Cardiac fibroblast (primary cell): Measurements from ENCODE around the gene DNAJB6.

ENCODE experiments used
- DNase-seq, 2 donors: peaks; one replicate each; pipeline versions ENCODE4 v3.0.0 to v3.0.0-alpha.2; 2010; ENCODE audit warnings: low read depth in 2 of 2
- H3K4me3 ChIP-seq, 2 donors: replicated peaks in 1 of 2; 1 replicate in 1 of 2; 2 replicates in 1 of 2; pipeline ENCODE4 v1.5.1; 2011; ENCODE audit warnings: low read depth in 2 of 2, low read length in 2 of 2, mild to moderate bottlenecking in 2 of 2, moderate library complexity in 1 of 2
- TF ChIP-seq, protein P1 (sequence below): IDR thresholded peaks from one replicate; pipeline ENCODE4 v1.5.1; 2011; ENCODE audit warnings: low read depth, mild to moderate bottlenecking, low read length, inconsistent platforms

The DNAJB6 gene

DNA sequence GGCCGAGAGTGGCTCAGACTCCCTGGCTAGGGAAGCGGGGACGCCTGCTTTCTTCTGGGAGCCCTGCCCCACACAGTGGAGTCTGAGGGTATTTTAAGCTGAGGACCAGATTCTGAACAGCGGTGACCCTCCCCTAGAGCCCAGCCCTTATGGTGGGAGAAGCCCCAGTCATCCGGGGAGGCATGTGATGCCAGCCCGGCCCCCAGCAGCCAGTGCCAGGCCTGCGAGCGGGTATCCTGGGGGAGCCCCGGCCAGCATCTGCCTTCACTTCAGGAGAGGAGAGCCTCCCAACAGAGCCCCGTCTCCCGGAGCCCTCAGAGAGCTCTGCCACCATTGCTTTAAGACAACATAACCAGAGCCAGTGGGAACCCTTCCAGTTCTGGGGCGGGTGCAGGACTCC is 41.5 kb upstream of the DNAJB6 start:
- no peak overlapping the region for H3K4me3 ChIP-seq
- no peak for DNase-seq
- TF ChIP-seq, protein P1, sequence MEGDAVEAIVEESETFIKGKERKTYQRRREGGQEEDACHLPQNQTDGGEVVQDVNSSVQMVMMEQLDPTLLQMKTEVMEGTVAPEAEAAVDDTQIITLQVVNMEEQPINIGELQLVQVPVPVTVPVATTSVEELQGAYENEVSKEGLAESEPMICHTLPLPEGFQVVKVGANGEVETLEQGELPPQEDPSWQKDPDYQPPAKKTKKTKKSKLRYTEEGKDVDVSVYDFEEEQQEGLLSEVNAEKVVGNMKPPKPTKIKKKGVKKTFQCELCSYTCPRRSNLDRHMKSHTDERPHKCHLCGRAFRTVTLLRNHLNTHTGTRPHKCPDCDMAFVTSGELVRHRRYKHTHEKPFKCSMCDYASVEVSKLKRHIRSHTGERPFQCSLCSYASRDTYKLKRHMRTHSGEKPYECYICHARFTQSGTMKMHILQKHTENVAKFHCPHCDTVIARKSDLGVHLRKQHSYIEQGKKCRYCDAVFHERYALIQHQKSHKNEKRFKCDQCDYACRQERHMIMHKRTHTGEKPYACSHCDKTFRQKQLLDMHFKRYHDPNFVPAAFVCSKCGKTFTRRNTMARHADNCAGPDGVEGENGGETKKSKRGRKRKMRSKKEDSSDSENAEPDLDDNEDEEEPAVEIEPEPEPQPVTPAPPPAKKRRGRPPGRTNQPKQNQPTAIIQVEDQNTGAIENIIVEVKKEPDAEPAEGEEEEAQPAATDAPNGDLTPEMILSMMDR: no peak

DNA sequence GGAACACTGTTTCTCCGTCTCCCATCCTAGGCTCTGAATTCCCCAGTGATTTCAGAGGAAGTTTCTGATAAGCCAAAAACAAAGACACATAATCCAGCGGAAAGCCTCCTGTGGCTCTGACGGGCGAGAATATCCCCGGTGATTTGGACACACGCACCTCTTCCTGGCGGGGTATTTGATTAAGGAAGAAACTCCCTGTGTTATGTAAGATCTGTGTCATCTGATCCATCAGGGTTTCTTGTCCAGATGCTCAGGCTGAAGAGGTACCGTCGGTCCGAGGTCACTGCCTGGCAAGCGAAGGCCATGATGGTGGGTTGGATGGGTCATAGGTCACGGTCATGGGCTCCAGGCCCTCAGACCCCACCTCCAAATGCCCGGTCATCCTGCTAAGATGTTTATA is 39.6 kb upstream of the DNAJB6 start:
- no peak for DNase-seq
- no peak overlapping the region for H3K4me3 ChIP-seq
- TF ChIP-seq, protein P1: no peak

DNA sequence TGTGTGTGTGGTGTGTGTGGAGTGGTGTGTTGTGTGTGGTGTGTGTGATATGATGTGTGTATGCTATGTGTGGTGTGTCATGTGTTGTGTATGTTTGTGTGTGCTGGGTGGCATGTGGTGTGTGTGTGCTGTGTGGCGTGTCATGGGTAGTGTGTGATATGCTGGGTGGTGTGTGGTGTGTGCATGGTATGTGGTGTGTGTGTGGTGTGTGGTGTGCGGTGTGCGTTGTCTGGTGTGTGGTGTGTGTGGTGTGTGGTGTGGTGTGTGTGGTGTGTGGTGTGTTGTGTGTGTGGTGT is 37.5 kb upstream of the DNAJB6 start:
- no peak overlapping the region for H3K4me3 ChIP-seq
- TF ChIP-seq, protein P1: no peak
- DNase-seq: no peak

GRCh38 chr7:157299613-157300368 is 37.0 kb upstream of the DNAJB6 start:
- peak in 1 of 2 donors; percentile 62 for DNase-seq
- no peak overlapping the region for H3K4me3 ChIP-seq
- TF ChIP-seq, protein P1: no peak

DNA sequence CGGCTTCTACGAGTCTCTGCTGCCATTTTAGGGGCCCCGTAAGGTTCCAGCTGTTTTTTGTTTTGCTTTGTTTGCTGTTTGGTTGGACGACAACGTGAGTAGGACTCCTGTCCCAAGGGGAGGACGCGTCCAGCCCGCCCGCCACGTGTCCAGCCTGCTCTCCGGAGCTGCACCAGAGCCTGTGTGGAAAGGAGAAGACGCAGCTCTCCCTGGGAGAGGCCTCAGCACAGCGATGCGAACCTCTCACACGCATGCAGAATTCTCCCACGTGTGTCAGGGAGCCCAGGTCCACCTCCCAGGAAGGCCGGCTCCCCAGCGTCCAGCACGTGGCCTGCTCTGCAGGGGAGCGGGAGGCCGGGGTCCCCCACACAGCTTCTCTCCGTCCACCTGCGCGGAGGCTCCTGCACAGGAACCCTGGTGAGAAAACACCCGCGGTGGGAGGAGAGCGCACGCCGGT is 36.4 kb upstream of the DNAJB6 start:
- peak in 1 of 2 donors; percentile 71 for DNase-seq
- TF ChIP-seq, protein P1: no peak
- no peak overlapping the region for H3K4me3 ChIP-seq

DNA sequence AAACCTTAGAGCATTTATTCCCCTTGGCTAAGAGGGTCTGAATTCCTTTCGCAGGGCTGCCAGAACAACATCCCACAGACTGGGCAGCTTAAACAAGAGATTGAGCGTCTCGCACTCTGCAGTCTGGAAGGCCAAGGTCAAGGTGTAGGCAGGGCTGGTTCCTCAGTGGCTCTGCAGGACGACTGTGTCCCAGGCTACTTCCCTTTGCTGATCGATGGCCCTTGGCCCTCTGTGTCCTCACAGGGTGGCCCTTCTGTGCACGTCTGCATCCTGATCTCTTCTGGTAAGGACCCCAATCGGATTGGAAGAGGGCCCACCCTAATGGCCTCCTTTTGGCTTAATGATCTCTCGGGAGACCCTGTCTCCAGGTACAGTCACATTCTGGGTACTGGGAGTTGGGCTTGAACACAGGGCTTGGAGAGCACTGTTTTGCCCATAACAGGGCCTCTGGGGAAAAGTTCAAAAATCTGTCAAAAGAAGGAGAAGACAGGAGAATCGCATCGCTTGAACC is 35.1 kb upstream of the DNAJB6 start:
- TF ChIP-seq, protein P1: no peak
- no peak overlapping the region for H3K4me3 ChIP-seq
- DNase-seq: no peak
